Erythroblast (primary cell): ENCODE data around the gene PET117.

ENCODE experiments used
- GATA1 ChIP-seq: IDR thresholded peaks from 2 replicates; pipeline ENCODE4 v1.6.1; 2011; ENCODE audit warnings: low read depth, mild to moderate bottlenecking, control low read depth, low read length, moderate library complexity
- POLR2A ChIP-seq: IDR thresholded peaks from 2 replicates; pipeline ENCODE4 v1.6.1; 2011; ENCODE audit warnings: mild to moderate bottlenecking, low read length

GRCh38 chr20:18191306-18191705, 53.6 kb downstream of the PET117 start:
- TF ChIP-seq POLR2A (no peak), GATA1 (no peak)
